CD4-positive, alpha-beta T cell (primary cell): ENCODE measurements around the gene HSH2D. TPM values are rescaled to one million over a fixed set of nuclear protein-coding genes. Genes with fewer than 3 reads are reported as not detected.

ENCODE experiments used
- ATAC-seq: fragments of 200-7000 bp; cut with Tn5 transposase; one replicate; pipeline ENCODE4 v1.10.0; 2022; ENCODE audit warnings: mild to moderate bottlenecking; ENCODE audit not compliant: poor library complexity
- CTCF ChIA-PET: fragments of 350-600 bp; sonication (Branson Sonifier 250); formaldehyde crosslinking; loops from one replicate; lab custom pipeline; 2021; ENCODE audit warnings: antibody characterized with exemption, inconsistent platforms; lab: Charles Lee
- POLR2A ChIA-PET: fragments of 350-600 bp; sonication (Branson Sonifier 250); formaldehyde crosslinking; loops from one replicate; lab custom pipeline; 2021; ENCODE audit warnings: antibody characterized with exemption, inconsistent platforms; lab: Charles Lee
- DNase-seq, 14 experiments: peaks; one replicate each; pipeline ENCODE4 v3.0.0-alpha.2; 2013 to 2020; ENCODE audit warnings: mixed read lengths in 2 of 14
- H3K27ac ChIP-seq, 2 donors: one replicate each; pipeline versions ENCODE4 v1.5.1 to v1.7.0; 2013; ENCODE audit warnings: low read length in 2 of 2, low read depth in 1 of 2, mild to moderate bottlenecking in 1 of 2
- H3K27me3 ChIP-seq, 2 experiments: 1 replicate in 1 of 2; 2 replicates in 1 of 2; pipeline versions ENCODE4 v1.6.1 to v1.7.0; 2013; ENCODE audit warnings: low read length in 2 of 2, control low read depth in 1 of 2, mild to moderate bottlenecking in 1 of 2, moderate library complexity in 1 of 2; ENCODE audit not compliant: insufficient read depth in 2 of 2, control insufficient read depth in 1 of 2
- H3K36me3 ChIP-seq: one replicate; pipeline ENCODE4 v1.6.1; 2013; ENCODE audit warnings: low read length, control low read depth; ENCODE audit not compliant: insufficient read depth
- H3K4me1 ChIP-seq: one replicate; pipeline ENCODE4 v1.6.1; 2013; ENCODE audit warnings: low read length, control low read depth; ENCODE audit not compliant: insufficient read depth
- H3K4me3 ChIP-seq: one replicate; pipeline ENCODE4 v1.5.1; 2013; ENCODE audit warnings: mild to moderate bottlenecking, low read length, moderate library complexity
- H3K9me3 ChIP-seq, 2 experiments: 1 replicate in 1 of 2; 2 replicates in 1 of 2; pipeline versions ENCODE4 v1.6.1 to v1.7.0; 2013; ENCODE audit warnings: low read length in 2 of 2, mild to moderate bottlenecking in 2 of 2, control low read depth in 1 of 2, moderate library complexity in 1 of 2; ENCODE audit not compliant: control insufficient read depth in 1 of 2, insufficient read depth in 1 of 2
- H3K27ac Mint-ChIP-seq: one replicate; pipeline ENCODE4 v1.8.0; 2020; ENCODE audit warnings: mixed read lengths
- H3K27me3 Mint-ChIP-seq: one replicate; pipeline ENCODE4 v1.8.0; 2021; ENCODE audit warnings: mixed read lengths
- H3K36me3 Mint-ChIP-seq: one replicate; pipeline ENCODE4 v1.8.0; 2021; ENCODE audit warnings: low read depth, mixed read lengths
- H3K4me1 Mint-ChIP-seq: one replicate; pipeline ENCODE4 v1.8.0; 2021; ENCODE audit warnings: low read depth, mixed read lengths
- H3K4me3 Mint-ChIP-seq: one replicate; pipeline ENCODE4 v1.8.0; 2020; ENCODE audit warnings: mild to moderate bottlenecking, mixed read lengths
- H3K9me3 Mint-ChIP-seq: one replicate; pipeline ENCODE4 v1.8.0; 2020; ENCODE audit warnings: mixed read lengths
- intact Hi-C, 2 experiments: fragments of 100-400 bp; cut with DNase I in 1 of 2; cut with micrococcal nuclease in 1 of 2; formaldehyde crosslinking; loops; one replicate each; pipeline versions ENCODE4 v1.15.1 to v1.9.0; 2023 to 2025; cut with DNase I, micrococcal nuclease
- total RNA-seq, 174 experiments: library from RNA in 2 of 174; stranded (reverse) in 2 of 174; gene quantifications; one replicate each; pipeline ENCODE4 v1.2.3 and lab custom pipeline; 2021 to 2026
- TF ChIP-seq, protein P1 (sequence below): fragments of 200-600 bp; IDR thresholded peaks from one replicate; pipeline ENCODE4 v1.8.0; 2022; ENCODE audit warnings: antibody characterized with exemption, mild to moderate bottlenecking

The HSH2D gene
- total RNA-seq, 2 experiments from 2014 or later: 46.0 to 46.9 TPM

DNA sequence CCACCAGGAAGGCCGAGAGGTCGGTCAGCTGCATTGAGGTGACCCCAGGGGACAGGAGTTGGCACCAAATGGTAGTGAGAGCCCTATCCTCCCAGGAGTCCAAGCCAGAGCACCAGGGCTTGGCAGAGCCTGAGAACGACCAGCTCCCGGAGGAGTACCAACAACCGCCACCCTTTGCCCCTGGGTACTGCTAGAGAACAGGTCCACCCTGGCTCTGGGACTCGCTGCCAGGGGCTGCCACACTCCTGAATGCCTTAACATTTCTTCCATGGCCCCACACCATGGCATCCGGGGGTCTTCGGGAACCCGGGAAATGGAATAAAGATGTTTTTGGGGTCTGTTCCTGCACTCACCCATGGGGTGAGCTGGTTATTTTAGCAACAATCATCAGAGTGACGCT is 14.1 kb downstream of the HSH2D start:
- POLR2A ChIA-PET: interaction anchor here (1.3 kb wide), 1 partner anchor 14 kb away, joined by 4 read pairs; the partner anchor contains the start of gene HSH2D

DNA sequence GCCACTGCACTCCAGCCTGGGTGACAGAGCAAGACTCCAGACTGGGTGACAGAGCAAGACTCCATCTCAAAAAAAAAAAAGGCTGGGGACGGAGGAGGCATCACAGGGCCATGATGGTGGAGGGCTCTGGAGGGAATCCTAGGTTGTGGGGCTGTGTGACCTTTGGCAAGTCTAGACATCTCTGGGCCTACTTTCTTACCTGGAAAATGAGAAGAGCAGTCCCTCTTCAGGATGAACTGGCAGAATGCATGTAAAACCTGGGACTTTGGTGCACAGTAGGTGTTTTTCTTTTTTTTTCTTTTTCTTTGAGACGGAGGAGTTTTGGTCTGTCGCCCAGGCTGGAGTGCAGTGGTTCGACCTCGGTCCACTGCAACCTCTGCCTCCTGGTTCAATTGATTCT is 16.2 kb downstream of the HSH2D start:
- ChIA-PET CTCF (interaction anchor here (0.7 kb wide), 1 partner anchor 118 kb away, joined by 3 read pairs; no protein-coding TSS in a partner anchor), POLR2A (no interaction called here)
- H3K27me3 ChIP-seq: no peaks in the 10 kb centered on the region
- H3K4me1 Mint-ChIP-seq: no peaks in the 10 kb centered on the region
- intact Hi-C loops: no loop called here
- H3K9me3 Mint-ChIP-seq: no peaks in the 10 kb centered on the region
- DNase-seq (no peak), ATAC-seq (no peak)
- no peaks in the 10 kb centered on the region for H3K27me3 Mint-ChIP-seq
- no peak overlapping the region for H3K27ac Mint-ChIP-seq
- H3K4me3 Mint-ChIP-seq: no peak overlapping the region
- no peaks in the 10 kb centered on the region for H3K9me3 ChIP-seq
- peaks cover 5% of the 10 kb centered on the region for H3K4me1 ChIP-seq
- H3K36me3 Mint-ChIP-seq: peaks cover 36% of the 10 kb centered on the region
- TF ChIP-seq, protein P1, sequence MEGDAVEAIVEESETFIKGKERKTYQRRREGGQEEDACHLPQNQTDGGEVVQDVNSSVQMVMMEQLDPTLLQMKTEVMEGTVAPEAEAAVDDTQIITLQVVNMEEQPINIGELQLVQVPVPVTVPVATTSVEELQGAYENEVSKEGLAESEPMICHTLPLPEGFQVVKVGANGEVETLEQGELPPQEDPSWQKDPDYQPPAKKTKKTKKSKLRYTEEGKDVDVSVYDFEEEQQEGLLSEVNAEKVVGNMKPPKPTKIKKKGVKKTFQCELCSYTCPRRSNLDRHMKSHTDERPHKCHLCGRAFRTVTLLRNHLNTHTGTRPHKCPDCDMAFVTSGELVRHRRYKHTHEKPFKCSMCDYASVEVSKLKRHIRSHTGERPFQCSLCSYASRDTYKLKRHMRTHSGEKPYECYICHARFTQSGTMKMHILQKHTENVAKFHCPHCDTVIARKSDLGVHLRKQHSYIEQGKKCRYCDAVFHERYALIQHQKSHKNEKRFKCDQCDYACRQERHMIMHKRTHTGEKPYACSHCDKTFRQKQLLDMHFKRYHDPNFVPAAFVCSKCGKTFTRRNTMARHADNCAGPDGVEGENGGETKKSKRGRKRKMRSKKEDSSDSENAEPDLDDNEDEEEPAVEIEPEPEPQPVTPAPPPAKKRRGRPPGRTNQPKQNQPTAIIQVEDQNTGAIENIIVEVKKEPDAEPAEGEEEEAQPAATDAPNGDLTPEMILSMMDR: no peak
- no peak overlapping the region for H3K27ac ChIP-seq
- H3K4me3 ChIP-seq: no peak overlapping the region
- peaks cover 28% of the 10 kb centered on the region for H3K36me3 ChIP-seq

More for the DNA sequence above, 14.1 kb downstream of the HSH2D start:
- CTCF ChIA-PET: interaction anchor here (0.6 kb wide), 1 partner anchor 91 kb away, joined by 5 read pairs; no protein-coding TSS in a partner anchor
- Mint-ChIP-seq H3K4me3 (no peak overlapping the region), H3K4me1 (no peaks in the 10 kb centered on the region), H3K9me3 (no peaks in the 10 kb centered on the region), H3K36me3 (peaks cover 56% of the 10 kb centered on the region), H3K27me3 (no peaks in the 10 kb centered on the region), H3K27ac (peak overlapping the region; percentile 17)
- peaks cover 49% of the 10 kb centered on the region for H3K36me3 ChIP-seq
- intact Hi-C loops: no loop called here
- H3K4me1 ChIP-seq: peaks cover 5% of the 10 kb centered on the region
- H3K9me3 ChIP-seq: no peaks in the 10 kb centered on the region
- TF ChIP-seq, protein P1: no peak
- DNase-seq: no peak
- no peak for ATAC-seq
- H3K27me3 ChIP-seq: no peaks in the 10 kb centered on the region
- no peak overlapping the region for H3K4me3 ChIP-seq
- H3K27ac ChIP-seq: no peak overlapping the region

DNA sequence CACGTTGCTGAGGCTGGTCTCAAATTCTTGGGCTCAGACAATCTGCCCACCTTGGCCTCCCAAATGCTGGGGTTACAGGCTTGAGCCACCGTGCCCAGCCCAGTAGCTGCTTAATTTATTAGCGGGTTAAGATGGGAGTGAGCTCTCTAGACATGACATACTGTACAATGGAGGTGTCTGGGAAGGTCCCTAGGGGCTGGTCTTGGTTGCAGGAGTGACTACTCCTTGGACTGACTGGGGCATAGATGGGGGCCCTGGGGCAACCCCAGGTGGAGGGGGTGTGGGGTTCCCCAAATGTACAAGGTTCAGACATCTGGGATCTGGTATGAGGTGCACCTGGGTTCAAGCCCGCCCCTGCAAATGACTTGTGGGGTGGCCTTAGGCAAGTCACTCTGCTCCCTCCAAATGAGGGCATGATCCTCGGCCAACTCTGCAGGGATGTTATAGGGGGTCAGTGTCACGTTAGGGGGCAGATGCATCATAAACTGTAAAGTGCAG is 17.0 kb downstream of the HSH2D start:
- ATAC-seq: no peak
- H3K4me1 Mint-ChIP-seq: no peaks in the 10 kb centered on the region
- Histone ChIP-seq H3K27me3 (no peaks in the 10 kb centered on the region), H3K4me1 (peaks cover 5% of the 10 kb centered on the region), H3K27ac (no peak overlapping the region), H3K4me3 (no peak overlapping the region), H3K9me3 (no peaks in the 10 kb centered on the region), H3K36me3 (peaks cover 20% of the 10 kb centered on the region)
- no peak overlapping the region for H3K27ac Mint-ChIP-seq
- H3K9me3 Mint-ChIP-seq: no peaks in the 10 kb centered on the region
- H3K36me3 Mint-ChIP-seq: peaks cover 27% of the 10 kb centered on the region
- POLR2A ChIA-PET: no interaction called here
- TF ChIP-seq, protein P1: no peak
- no peak overlapping the region for H3K4me3 Mint-ChIP-seq
- H3K27me3 Mint-ChIP-seq: no peaks in the 10 kb centered on the region
- CTCF ChIA-PET: no interaction called here
- no peak for DNase-seq
- intact Hi-C loops: no loop called here
